ENCODE measurements around the gene OVCA2. TPM values are rescaled to one million over a fixed set of nuclear protein-coding genes. Genes with fewer than 3 reads are reported as not detected.

The OVCA2 gene
- total RNA-seq, 2 donors from 2014 or later = 35.5 to 49.8 TPM

GRCh38 chr17:2022647-2023240 lies 19.1 kb upstream of the OVCA2 start:
- DNase-seq (ENCODE audit: low spot score) = no peak
- Mint-ChIP-seq H3K4me3 (no peak overlapping the region), H3K36me3 (peaks cover 4% of the 10 kb centered on the region), H3K4me1 (ENCODE audit: low read depth in 2 of 2) (peaks cover 4 to 7% of the 10 kb centered on the region in 2 donors), H3K27me3 (peaks cover 28 to 33% of the 10 kb centered on the region in 2 donors), H3K9me3 (no peaks in the 10 kb centered on the region), H3K27ac (no peak overlapping the region)
- no peak for ATAC-seq

DNA sequence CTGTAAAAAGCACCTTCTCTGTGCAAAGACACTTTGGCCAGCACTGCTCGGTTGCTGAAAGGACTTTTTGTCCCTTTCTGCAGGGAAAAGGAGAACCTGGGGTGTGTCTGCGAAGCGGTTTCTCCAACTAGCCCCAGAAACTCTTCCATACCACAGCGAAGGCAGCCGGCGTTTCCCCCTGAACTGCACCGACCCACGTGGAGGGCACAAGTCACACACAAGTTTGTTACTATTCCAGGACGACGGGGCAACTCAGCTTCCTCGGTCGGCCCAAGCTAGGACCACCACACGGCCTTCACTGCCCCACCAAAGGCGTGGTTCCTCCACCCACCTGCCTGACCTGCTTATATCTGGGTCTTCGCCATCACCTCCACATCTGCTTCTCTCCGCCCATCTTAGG lies 18.6 kb upstream of the OVCA2 start:
- peaks cover 4 to 7% of the 10 kb centered on the region in 2 donors for H3K4me1 Mint-ChIP-seq (ENCODE audit: low read depth in 2 of 2)
- DNase-seq (ENCODE audit: low spot score) = no peak
- peaks cover 23 to 33% of the 10 kb centered on the region in 2 donors for H3K27me3 Mint-ChIP-seq
- H3K9me3 Mint-ChIP-seq = no peaks in the 10 kb centered on the region
- H3K4me3 Mint-ChIP-seq = no peak overlapping the region
- no peak overlapping the region for H3K27ac Mint-ChIP-seq
- ATAC-seq = no peak
- peaks cover 4% of the 10 kb centered on the region for H3K36me3 Mint-ChIP-seq

- H3K36me3 Mint-ChIP-seq = peaks cover 4% of the 10 kb centered on the region
- peaks cover 4 to 7% of the 10 kb centered on the region in 2 donors for H3K4me1 Mint-ChIP-seq (ENCODE audit: low read depth in 2 of 2)
- H3K4me3 Mint-ChIP-seq = peak overlapping the region; percentile 48
- no peaks in the 10 kb centered on the region for H3K9me3 Mint-ChIP-seq
- H3K27me3 Mint-ChIP-seq = peaks cover 21 to 29% of the 10 kb centered on the region in 2 donors
- H3K27ac Mint-ChIP-seq = no peak overlapping the region
- no peak for ATAC-seq
- no peak for DNase-seq (ENCODE audit: low spot score)
Observed at GRCh38 chr17:2023692-2024571, 17.9 kb upstream of the OVCA2 start.

GRCh38 chr17:2024572-2025219 lies 17.1 kb upstream of the OVCA2 start:
- ATAC-seq (no peak), DNase-seq (ENCODE audit: low spot score) (no peak)
- Mint-ChIP-seq H3K27ac (no peak overlapping the region), H3K4me3 (no peak overlapping the region), H3K9me3 (no peaks in the 10 kb centered on the region), H3K4me1 (ENCODE audit: low read depth in 2 of 2) (peaks cover 4 to 7% of the 10 kb centered on the region in 2 donors), H3K36me3 (peaks cover 4% of the 10 kb centered on the region), H3K27me3 (peaks cover 15 to 21% of the 10 kb centered on the region in 2 donors)

- H3K4me1 Mint-ChIP-seq (ENCODE audit: low read depth in 2 of 2) = peaks cover 4 to 7% of the 10 kb centered on the region in 2 donors
- peak in 1 of 2 donors; percentile 17 for ATAC-seq
- DNase-seq (ENCODE audit: low spot score) = peak; percentile 68
- H3K27ac Mint-ChIP-seq = no peak within 1 kb of the TSS
- no peaks in the 10 kb centered on the region for H3K9me3 Mint-ChIP-seq
- H3K27me3 Mint-ChIP-seq = peaks cover 15 to 16% of the 10 kb centered on the region in 2 donors
- H3K4me3 Mint-ChIP-seq = peak within 1 kb of the TSS; percentile 67
- H3K36me3 Mint-ChIP-seq = peaks cover 4% of the 10 kb centered on the region
Observed at GRCh38 chr17:2025220-2025621, 16.6 kb upstream of the OVCA2 start, which contains the start of gene RTN4RL1. Gene RTN4RL1, minus strand, starts transcription at chr17:2025334. Its CDS starts 469 bp downstream, at chr17:2024865.

- Mint-ChIP-seq H3K27me3 (peaks cover 13 to 15% of the 10 kb centered on the region in 2 donors), H3K36me3 (peaks cover 4% of the 10 kb centered on the region), H3K4me1 (ENCODE audit: low read depth in 2 of 2) (peaks cover 6 to 11% of the 10 kb centered on the region in 2 donors), H3K9me3 (no peaks in the 10 kb centered on the region), H3K4me3 (peak overlapping the region; percentile 67), H3K27ac (no peak overlapping the region)
- ATAC-seq = no peak
- no peak for DNase-seq (ENCODE audit: low spot score)
Observed at GRCh38 chr17:2025622-2026309, 16.1 kb upstream of the OVCA2 start.

- H3K9me3 Mint-ChIP-seq = no peaks in the 10 kb centered on the region
Observed at GRCh38 chr17:2027528-2028233, 14.1 kb upstream of the OVCA2 start.

DNA sequence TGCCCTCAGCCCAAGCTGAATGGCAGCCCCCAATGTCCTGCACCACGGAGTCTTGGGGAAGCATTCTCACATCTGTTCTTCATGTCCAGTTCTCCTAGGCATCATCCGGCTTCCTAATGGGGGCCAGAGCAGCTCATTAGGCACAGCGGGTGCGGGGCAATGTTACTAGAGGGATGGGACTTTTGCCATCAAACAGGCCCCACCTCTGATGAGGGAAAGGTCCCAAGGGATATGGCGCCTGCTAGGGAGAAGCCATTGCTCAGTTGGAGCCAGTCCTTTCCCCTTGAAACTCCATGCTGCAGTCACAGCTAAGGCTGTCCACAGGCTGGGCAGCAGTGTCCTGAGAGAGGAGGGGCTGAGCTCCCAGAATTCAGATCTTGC lies 13.6 kb upstream of the OVCA2 start:
- peaks cover 8 to 15% of the 10 kb centered on the region in 2 donors for H3K27me3 Mint-ChIP-seq
- ATAC-seq = no peak
- H3K4me3 Mint-ChIP-seq = no peak overlapping the region
- H3K36me3 Mint-ChIP-seq = peaks cover 4% of the 10 kb centered on the region
- no peak for DNase-seq (ENCODE audit: low spot score)
- no peaks in the 10 kb centered on the region for H3K9me3 Mint-ChIP-seq
- peaks cover 9 to 14% of the 10 kb centered on the region in 2 donors for H3K4me1 Mint-ChIP-seq (ENCODE audit: low read depth in 2 of 2)
- H3K27ac Mint-ChIP-seq = no peak overlapping the region

More at GRCh38 chr17:2027528-2028233, 14.1 kb upstream of the OVCA2 start:
- Mint-ChIP-seq H3K4me3 (no peak overlapping the region), H3K4me1 (ENCODE audit: low read depth in 2 of 2) (peaks cover 9 to 14% of the 10 kb centered on the region in 2 donors), H3K27ac (no peak overlapping the region), H3K36me3 (peaks cover 4% of the 10 kb centered on the region), H3K27me3 (peaks cover 11 to 15% of the 10 kb centered on the region in 2 donors)
- no peak for DNase-seq (ENCODE audit: low spot score)
- no peak for ATAC-seq

DNA sequence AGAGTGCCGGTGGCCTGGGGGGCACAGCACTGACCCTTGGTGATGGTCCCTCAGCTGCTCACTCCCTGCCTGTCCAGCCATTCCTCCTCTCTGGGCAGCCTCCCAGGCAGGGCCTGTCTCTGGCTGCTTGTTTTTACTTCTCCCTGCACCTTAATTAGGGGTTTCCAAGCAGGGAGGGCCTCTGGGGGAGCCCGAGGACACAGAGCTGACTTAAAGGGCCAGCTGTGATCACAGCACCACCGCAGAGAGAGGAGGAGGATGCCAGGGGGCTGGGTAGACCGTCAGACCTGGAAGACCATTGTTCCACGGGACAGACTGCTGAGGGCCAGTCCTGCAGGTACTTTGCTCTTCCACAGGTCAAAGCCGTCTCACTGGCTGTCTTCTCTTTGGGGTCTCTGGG lies 13.1 kb upstream of the OVCA2 start:
- peak overlapping the region; percentile 10 for H3K4me3 Mint-ChIP-seq

GRCh38 chr17:2029911-2030778 lies 11.7 kb upstream of the OVCA2 start, which contains the start of gene DPH1:
Gene DPH1, plus strand, starts transcription at chr17:2030153. Its CDS starts 17 bp downstream, at chr17:2030170.
- DNase-seq (ENCODE audit: low spot score) = peak; percentile 89
- ATAC-seq = peak; percentile 91 to 93
- H3K27me3 Mint-ChIP-seq = peaks cover 8 to 15% of the 10 kb centered on the region in 2 donors
- H3K27ac Mint-ChIP-seq = peak within 1 kb of the TSS; percentile 61 to 84
- peaks cover 9 to 14% of the 10 kb centered on the region in 2 donors for H3K4me1 Mint-ChIP-seq (ENCODE audit: low read depth in 2 of 2)
- peak within 1 kb of the TSS; percentile 94 for H3K4me3 Mint-ChIP-seq
- H3K9me3 Mint-ChIP-seq = no peaks in the 10 kb centered on the region
- H3K36me3 Mint-ChIP-seq = peaks cover 4% of the 10 kb centered on the region

More for the DNA sequence above, 13.1 kb upstream of the OVCA2 start:
- no peak for ATAC-seq
- Mint-ChIP-seq H3K36me3 (peaks cover 4% of the 10 kb centered on the region), H3K27me3 (peaks cover 8 to 15% of the 10 kb centered on the region in 2 donors), H3K9me3 (no peaks in the 10 kb centered on the region), H3K27ac (no peak overlapping the region), H3K4me1 (ENCODE audit: low read depth in 2 of 2) (peaks cover 9 to 14% of the 10 kb centered on the region in 2 donors)
- DNase-seq (ENCODE audit: low spot score) = no peak

DNA sequence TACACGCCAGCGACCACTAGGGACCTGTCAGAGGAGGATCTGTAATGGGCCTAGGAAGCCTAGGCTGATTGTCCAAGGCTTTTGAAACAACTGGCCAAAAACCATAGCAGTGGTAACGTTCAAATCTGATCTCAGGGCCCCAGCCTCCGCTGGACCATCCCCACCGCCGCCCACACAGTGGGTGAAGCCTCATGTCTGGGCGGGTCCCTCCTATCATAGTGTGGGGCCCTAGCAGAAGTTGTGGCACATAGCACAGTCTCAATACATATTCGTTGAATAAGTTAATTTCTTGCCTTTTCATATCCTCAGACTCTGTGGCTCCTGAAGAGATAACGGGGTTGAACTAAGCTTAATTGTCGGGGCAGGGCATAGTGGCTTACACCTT lies 11.1 kb upstream of the OVCA2 start:
- Mint-ChIP-seq H3K36me3 (peaks cover 4% of the 10 kb centered on the region), H3K27me3 (peaks cover 8 to 13% of the 10 kb centered on the region in 2 donors), H3K9me3 (no peaks in the 10 kb centered on the region), H3K27ac (peak overlapping the region; percentile 61 to 84), H3K4me1 (ENCODE audit: low read depth in 2 of 2) (peaks cover 9 to 12% of the 10 kb centered on the region in 2 donors), H3K4me3 (peak overlapping the region; percentile 94)
- DNase-seq (ENCODE audit: low spot score) (no peak), ATAC-seq (no peak)

- Mint-ChIP-seq H3K4me1 (ENCODE audit: low read depth in 2 of 2) (peaks cover 5 to 6% of the 10 kb centered on the region in 2 donors), H3K27ac (no peak overlapping the region), H3K27me3 (no peaks in the 10 kb centered on the region), H3K9me3 (no peaks in the 10 kb centered on the region), H3K4me3 (no peak overlapping the region), H3K36me3 (no peaks in the 10 kb centered on the region)
- ATAC-seq (no peak), DNase-seq (ENCODE audit: low spot score) (no peak)
Observed at GRCh38 chr17:2033153-2033552, 8.7 kb upstream of the OVCA2 start.

Data from natural killer cell treated with Interleukin-12 subunit alpha and Interleukin-12 subunit beta and Interleukin-15 and Interleukin-18, amount 100 ng/mL, for 72 hours (primary cell).